Fibroblast of lung (primary cell): ENCODE measurements around the gene CRLF1.

Source experiments
- EZH2 ChIP-seq: IDR thresholded peaks from 2 replicates; pipeline ENCODE4 v1.5.1; 2012; ENCODE audit warnings: low read length, control low read depth, mild to moderate bottlenecking; ENCODE audit errors: missing control alignments
- TF ChIP-seq, protein P1 (sequence below), 2 donors: IDR thresholded peaks in 1 of 2; conservative IDR thresholded peaks in 1 of 2; 1 replicate in 1 of 2; 2 replicates in 1 of 2; pipeline ENCODE4 v1.5.1; 2011 to 2012; ENCODE audit warnings: low read length in 2 of 2, control low read depth in 1 of 2, inconsistent platforms in 1 of 2, low read depth in 1 of 2, mild to moderate bottlenecking in 1 of 2

DNA sequence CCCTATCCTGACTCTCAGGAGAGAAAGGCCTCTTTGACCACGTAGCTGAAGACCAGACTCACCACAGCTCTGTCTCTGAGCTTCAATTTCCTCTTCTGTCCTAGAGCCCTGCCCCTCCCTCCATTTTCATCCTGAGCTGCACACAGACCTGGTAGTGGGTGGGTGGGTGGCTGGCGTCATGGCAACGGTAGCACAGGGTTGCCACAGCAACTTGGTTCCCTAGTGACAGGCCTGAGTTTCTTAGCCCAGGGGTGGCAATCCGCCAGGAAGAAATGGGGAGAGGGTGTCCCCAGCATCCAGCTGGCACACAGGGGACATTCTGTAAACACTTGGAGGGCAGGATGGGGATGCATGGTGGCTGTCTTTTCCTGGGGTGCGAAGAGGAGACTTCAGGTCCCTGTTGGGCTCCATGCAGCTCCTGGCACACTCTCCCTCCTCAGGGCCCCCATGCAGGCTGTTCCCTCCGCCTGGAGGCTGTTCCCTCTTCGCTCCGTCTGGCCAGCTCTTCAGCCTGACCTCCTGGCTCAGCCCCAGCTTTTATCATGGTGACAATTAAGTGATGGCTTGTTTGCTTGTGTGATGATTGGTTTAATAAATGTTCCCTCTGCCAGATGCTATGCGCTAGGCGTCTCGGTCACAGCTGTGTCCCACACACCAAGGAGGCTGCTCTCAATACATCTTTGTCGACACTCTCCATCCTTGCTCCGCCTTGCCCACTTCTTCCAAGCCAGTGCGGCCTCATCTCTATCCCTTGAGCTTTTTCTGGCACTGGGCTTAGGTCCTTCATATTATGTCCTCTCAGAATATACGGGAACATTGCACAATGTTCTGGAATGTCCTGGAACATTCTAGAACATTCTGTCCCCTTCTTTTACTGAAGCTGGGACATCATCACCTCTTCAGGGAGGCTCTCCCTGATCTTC is 22.8 kb upstream of the CRLF1 start:
- TF ChIP-seq, protein P1, sequence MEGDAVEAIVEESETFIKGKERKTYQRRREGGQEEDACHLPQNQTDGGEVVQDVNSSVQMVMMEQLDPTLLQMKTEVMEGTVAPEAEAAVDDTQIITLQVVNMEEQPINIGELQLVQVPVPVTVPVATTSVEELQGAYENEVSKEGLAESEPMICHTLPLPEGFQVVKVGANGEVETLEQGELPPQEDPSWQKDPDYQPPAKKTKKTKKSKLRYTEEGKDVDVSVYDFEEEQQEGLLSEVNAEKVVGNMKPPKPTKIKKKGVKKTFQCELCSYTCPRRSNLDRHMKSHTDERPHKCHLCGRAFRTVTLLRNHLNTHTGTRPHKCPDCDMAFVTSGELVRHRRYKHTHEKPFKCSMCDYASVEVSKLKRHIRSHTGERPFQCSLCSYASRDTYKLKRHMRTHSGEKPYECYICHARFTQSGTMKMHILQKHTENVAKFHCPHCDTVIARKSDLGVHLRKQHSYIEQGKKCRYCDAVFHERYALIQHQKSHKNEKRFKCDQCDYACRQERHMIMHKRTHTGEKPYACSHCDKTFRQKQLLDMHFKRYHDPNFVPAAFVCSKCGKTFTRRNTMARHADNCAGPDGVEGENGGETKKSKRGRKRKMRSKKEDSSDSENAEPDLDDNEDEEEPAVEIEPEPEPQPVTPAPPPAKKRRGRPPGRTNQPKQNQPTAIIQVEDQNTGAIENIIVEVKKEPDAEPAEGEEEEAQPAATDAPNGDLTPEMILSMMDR (conservative IDR thresholded peaks at IDR 0.05 in 1 of 2, IDR thresholded peaks at IDR 0.05 in 1 of 2; ENCODE audit: low read depth in 1 of 2, low read length in 2 of 2), result no peak
- TF ChIP-seq EZH2, result no peak
